HEK293 (cell line): Measurements from ENCODE around the gene CD48.
"Not testable (repeated sequence)": the region's sequence is repeated elsewhere in the genome, so short reads cannot be mapped to it uniquely, and the experiment has no call there.

Experiments
- CTCF ChIA-PET: fragments of 350-600 bp; formaldehyde crosslinking; extraction: SDS; loops from one replicate; lab custom pipeline; 2021; ENCODE audit warnings: antibody characterized with exemption; lab: Yijun Ruan, JAX
- POLR2A ChIA-PET: fragments of 300-600 bp; formaldehyde crosslinking; extraction: SDS; loops from one replicate; lab custom pipeline; 2020; ENCODE audit warnings: antibody characterized with exemption, inconsistent platforms; lab: Yijun Ruan, JAX
- H3K27ac ChIP-seq: fragments of 200-500 bp; sonication (Bioruptor generic); 2 replicates; pipeline ENCODE4 v1.5.1; 2014; ENCODE audit warnings: low read depth, low read length, control low read depth, inconsistent platforms; ENCODE audit errors: extremely low read depth
- H3K36me3 ChIP-seq, 2 experiments: fragments of 200-500 bp in 1 of 2; sonication (Bioruptor generic) in 1 of 2; 1 replicate in 1 of 2; 2 replicates in 1 of 2; pipeline ENCODE4 v1.5.1; 2014 to 2017; ENCODE audit warnings: inconsistent platforms in 2 of 2, low read length in 2 of 2; ENCODE audit not compliant: control insufficient read depth in 2 of 2, insufficient read depth in 1 of 2
- H3K4me1 ChIP-seq: fragments of 200-500 bp; sonication (Bioruptor generic); 2 replicates; pipeline ENCODE4 v1.5.1; 2014; ENCODE audit warnings: mild to moderate bottlenecking, low read length, inconsistent platforms; ENCODE audit not compliant: control insufficient read depth, insufficient read depth
- H3K4me3 ChIP-seq: 2 replicates; pipeline ENCODE4 v1.5.1; 2011; ENCODE audit warnings: low read depth, mild to moderate bottlenecking, control low read depth, low read length, moderate library complexity
- H3K9me3 ChIP-seq: fragments of 200-500 bp; sonication (Bioruptor generic); 2 replicates; pipeline ENCODE4 v1.5.1; 2014; ENCODE audit warnings: low read depth, low read length, inconsistent platforms; ENCODE audit not compliant: control insufficient read depth, insufficient read depth
- KLF10 ChIP-seq: fragments of 450-650 bp; IDR thresholded peaks from 2 replicates; pipeline ENCODE4 v1.5.1; 2018; ENCODE audit warnings: missing biosample characterization, mild to moderate bottlenecking, missing genetic modification characterization
- KLF16 ChIP-seq: fragments of 450-650 bp; formaldehyde crosslinking; IDR thresholded peaks from 2 replicates; pipeline ENCODE4 v1.5.1; 2017; ENCODE audit warnings: missing biosample characterization, missing genetic modification characterization
- ZBTB7A ChIP-seq: fragments of 450-650 bp; formaldehyde crosslinking; IDR thresholded peaks from 2 replicates; pipeline ENCODE4 v1.5.1; 2016; ENCODE audit warnings: low read depth, missing biosample characterization, missing genetic modification characterization
- ZNF146 ChIP-seq: fragments of 450-650 bp; formaldehyde crosslinking; IDR thresholded peaks from 2 replicates; pipeline ENCODE4 v1.5.1; 2016; ENCODE audit warnings: missing biosample characterization, missing genetic modification characterization
- ZNF155 ChIP-seq: fragments of 450-650 bp; formaldehyde crosslinking; IDR thresholded peaks from 2 replicates; pipeline ENCODE4 v1.5.1; 2016; ENCODE audit warnings: missing biosample characterization, missing genetic modification characterization
- ZNF223 ChIP-seq: fragments of 450-650 bp; formaldehyde crosslinking; IDR thresholded peaks from 2 replicates; pipeline ENCODE4 v1.5.1; 2016; ENCODE audit warnings: missing biosample characterization, missing genetic modification characterization
- ZNF24 ChIP-seq: fragments of 450-650 bp; formaldehyde crosslinking; IDR thresholded peaks from 2 replicates; pipeline ENCODE4 v1.5.1; 2016; ENCODE audit warnings: missing biosample characterization, missing genetic modification characterization
- ZNF248 ChIP-seq: fragments of 450-650 bp; formaldehyde crosslinking; IDR thresholded peaks from 2 replicates; pipeline ENCODE4 v1.5.1; 2017; ENCODE audit warnings: missing biosample characterization, missing genetic modification characterization
- ZNF473 ChIP-seq: fragments of 450-650 bp; formaldehyde crosslinking; IDR thresholded peaks from 2 replicates; pipeline ENCODE4 v1.5.1; 2017; ENCODE audit warnings: missing biosample characterization, missing genetic modification characterization
- ZNF48 ChIP-seq: fragments of 450-650 bp; formaldehyde crosslinking; IDR thresholded peaks from 2 replicates; pipeline ENCODE4 v1.5.1; 2016; ENCODE audit warnings: missing biosample characterization, missing genetic modification characterization
- ZNF549 ChIP-seq: fragments of 450-650 bp; IDR thresholded peaks from 2 replicates; pipeline ENCODE4 v1.5.1; 2018; ENCODE audit warnings: missing biosample characterization, missing genetic modification characterization, mild to moderate bottlenecking, inconsistent platforms, moderate library complexity
- ZNF623 ChIP-seq: fragments of 450-650 bp; formaldehyde crosslinking; IDR thresholded peaks from 2 replicates; pipeline ENCODE4 v1.5.1; 2016; ENCODE audit warnings: missing biosample characterization, missing genetic modification characterization
- ZNF658 ChIP-seq: fragments of 450-650 bp; formaldehyde crosslinking; IDR thresholded peaks from 2 replicates; pipeline ENCODE4; 2016; ENCODE audit warnings: missing biosample characterization, missing genetic modification characterization
- ZNF664 ChIP-seq: fragments of 450-650 bp; formaldehyde crosslinking; IDR thresholded peaks from 2 replicates; pipeline ENCODE4 v1.5.1; 2016; ENCODE audit warnings: missing biosample characterization, missing genetic modification characterization
- ZNF677 ChIP-seq: fragments of 450-650 bp; IDR thresholded peaks from 2 replicates; pipeline ENCODE4 v1.5.0; 2018; ENCODE audit warnings: missing biosample characterization, mild to moderate bottlenecking, missing genetic modification characterization, moderate library complexity
- ZNF747 ChIP-seq: fragments of 450-650 bp; formaldehyde crosslinking; IDR thresholded peaks from 2 replicates; pipeline ENCODE4 v1.5.1; 2016; ENCODE audit warnings: missing biosample characterization, missing genetic modification characterization
- ZNF830 ChIP-seq: fragments of 450-650 bp; IDR thresholded peaks from 2 replicates; pipeline ENCODE4 v1.5.0; 2018; ENCODE audit warnings: missing biosample characterization, missing genetic modification characterization, low read depth, mild to moderate bottlenecking, moderate library complexity
- TF ChIP-seq, protein P1 (sequence below): fragments of 450-650 bp; formaldehyde crosslinking; IDR thresholded peaks from 2 replicates; pipeline ENCODE4 v1.5.1; 2017; ENCODE audit warnings: missing biosample characterization, missing genetic modification characterization
- TF ChIP-seq, protein P2 (sequence below): fragments of 450-650 bp; formaldehyde crosslinking; IDR thresholded peaks from 2 replicates; pipeline ENCODE4 v1.5.1; 2016; ENCODE audit warnings: missing biosample characterization, missing genetic modification characterization, borderline replicate concordance
- TF ChIP-seq, protein P3 (sequence below): fragments of 450-650 bp; formaldehyde crosslinking; IDR thresholded peaks from 2 replicates; pipeline ENCODE4 v1.5.0; 2017; ENCODE audit warnings: missing biosample characterization, missing genetic modification characterization, borderline replicate concordance
- TF ChIP-seq, protein P4 (sequence below): fragments of 450-650 bp; formaldehyde crosslinking; IDR thresholded peaks from 2 replicates; pipeline ENCODE4 v1.5.1; 2017; ENCODE audit warnings: missing biosample characterization, missing genetic modification characterization
- TF ChIP-seq, protein P5 (sequence below): fragments of 450-650 bp; formaldehyde crosslinking; IDR thresholded peaks from 2 replicates; pipeline ENCODE4 v1.5.1; 2016; ENCODE audit warnings: missing biosample characterization, missing genetic modification characterization

The CD48 gene

DNA sequence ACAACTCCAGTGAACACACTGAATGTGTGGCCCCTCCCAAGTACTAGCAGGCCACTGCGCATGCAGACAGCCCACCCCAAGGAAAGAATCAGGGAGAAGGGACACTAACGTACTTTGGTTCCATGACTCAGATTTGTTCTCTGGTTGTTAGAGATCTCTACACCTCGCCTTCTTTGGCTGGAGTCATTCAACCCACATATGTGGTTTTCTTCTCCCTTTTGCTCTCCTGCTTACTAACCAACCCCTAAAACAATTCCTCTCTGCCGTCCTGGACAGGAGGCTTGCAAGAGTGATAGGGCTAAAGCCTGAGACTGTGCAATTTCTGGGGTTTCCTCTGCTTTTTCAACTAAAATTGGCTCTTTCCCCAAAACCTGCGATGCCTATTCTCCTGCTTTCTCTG is 5.7 kb upstream of the CD48 start:
- Histone ChIP-seq H3K4me1 (no peaks in the 10 kb centered on the region), H3K36me3 (no peaks in the 10 kb centered on the region), H3K9me3 (no peaks in the 10 kb centered on the region), H3K4me3 (no peak overlapping the region), H3K27ac (no peak overlapping the region)
- ChIA-PET POLR2A (no interaction called here), CTCF (no interaction called here)
- TF ChIP-seq ZNF24 (no peak), ZNF248 (tag by site-specific recombination) (no peak), ZBTB7A (no peak), ZNF48 (tag by site-specific recombination) (no peak), ZNF658 (tag by site-specific recombination) (no peak)
- TF ChIP-seq, protein P1, sequence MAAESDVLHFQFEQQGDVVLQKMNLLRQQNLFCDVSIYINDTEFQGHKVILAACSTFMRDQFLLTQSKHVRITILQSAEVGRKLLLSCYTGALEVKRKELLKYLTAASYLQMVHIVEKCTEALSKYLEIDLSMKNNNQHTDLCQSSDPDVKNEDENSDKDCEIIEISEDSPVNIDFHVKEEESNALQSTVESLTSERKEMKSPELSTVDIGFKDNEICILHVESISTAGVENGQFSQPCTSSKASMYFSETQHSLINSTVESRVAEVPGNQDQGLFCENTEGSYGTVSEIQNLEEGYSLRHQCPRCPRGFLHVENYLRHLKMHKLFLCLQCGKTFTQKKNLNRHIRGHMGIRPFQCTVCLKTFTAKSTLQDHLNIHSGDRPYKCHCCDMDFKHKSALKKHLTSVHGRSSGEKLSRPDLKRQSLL: no peak
- TF ChIP-seq, protein P2, sequence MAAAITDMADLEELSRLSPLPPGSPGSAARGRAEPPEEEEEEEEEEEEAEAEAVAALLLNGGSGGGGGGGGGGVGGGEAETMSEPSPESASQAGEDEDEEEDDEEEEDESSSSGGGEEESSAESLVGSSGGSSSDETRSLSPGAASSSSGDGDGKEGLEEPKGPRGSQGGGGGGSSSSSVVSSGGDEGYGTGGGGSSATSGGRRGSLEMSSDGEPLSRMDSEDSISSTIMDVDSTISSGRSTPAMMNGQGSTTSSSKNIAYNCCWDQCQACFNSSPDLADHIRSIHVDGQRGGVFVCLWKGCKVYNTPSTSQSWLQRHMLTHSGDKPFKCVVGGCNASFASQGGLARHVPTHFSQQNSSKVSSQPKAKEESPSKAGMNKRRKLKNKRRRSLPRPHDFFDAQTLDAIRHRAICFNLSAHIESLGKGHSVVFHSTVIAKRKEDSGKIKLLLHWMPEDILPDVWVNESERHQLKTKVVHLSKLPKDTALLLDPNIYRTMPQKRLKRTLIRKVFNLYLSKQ (tag by site-specific recombination): no peak
- TF ChIP-seq, protein P3, sequence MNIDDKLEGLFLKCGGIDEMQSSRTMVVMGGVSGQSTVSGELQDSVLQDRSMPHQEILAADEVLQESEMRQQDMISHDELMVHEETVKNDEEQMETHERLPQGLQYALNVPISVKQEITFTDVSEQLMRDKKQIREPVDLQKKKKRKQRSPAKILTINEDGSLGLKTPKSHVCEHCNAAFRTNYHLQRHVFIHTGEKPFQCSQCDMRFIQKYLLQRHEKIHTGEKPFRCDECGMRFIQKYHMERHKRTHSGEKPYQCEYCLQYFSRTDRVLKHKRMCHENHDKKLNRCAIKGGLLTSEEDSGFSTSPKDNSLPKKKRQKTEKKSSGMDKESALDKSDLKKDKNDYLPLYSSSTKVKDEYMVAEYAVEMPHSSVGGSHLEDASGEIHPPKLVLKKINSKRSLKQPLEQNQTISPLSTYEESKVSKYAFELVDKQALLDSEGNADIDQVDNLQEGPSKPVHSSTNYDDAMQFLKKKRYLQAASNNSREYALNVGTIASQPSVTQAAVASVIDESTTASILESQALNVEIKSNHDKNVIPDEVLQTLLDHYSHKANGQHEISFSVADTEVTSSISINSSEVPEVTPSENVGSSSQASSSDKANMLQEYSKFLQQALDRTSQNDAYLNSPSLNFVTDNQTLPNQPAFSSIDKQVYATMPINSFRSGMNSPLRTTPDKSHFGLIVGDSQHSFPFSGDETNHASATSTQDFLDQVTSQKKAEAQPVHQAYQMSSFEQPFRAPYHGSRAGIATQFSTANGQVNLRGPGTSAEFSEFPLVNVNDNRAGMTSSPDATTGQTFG (tag by site-specific recombination): no peak

DNA sequence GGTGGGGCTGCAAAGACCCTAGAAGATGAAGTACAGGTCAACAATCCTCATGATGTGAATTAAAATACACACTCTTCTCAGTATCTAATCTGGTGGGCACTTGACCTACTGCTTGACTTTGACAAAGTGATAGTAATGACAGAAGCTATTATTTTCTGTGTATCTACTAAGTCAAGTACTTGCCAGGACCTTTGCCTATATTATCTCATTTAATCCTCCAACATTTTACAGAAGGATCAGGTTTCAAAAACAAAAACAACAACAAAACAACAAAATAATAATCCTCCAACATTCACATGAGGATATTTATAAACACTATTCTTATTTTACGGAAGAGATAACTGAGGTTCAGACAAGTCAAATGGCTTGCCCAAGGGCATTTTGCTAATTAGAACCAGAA is 4.4 kb upstream of the CD48 start:
- Histone ChIP-seq H3K27ac (no peak overlapping the region), H3K9me3 (no peaks in the 10 kb centered on the region), H3K4me1 (no peaks in the 10 kb centered on the region), H3K36me3 (no peaks in the 10 kb centered on the region), H3K4me3 (no peak overlapping the region)
- ChIA-PET CTCF (interaction anchor here (1.1 to 1.8 kb wide), 4 partner anchors 11 to 236 kb away, joined by 3 to 7 read pairs (median 5); no protein-coding TSS in a partner anchor), POLR2A (no interaction called here)
- TF ChIP-seq KLF16 (tag by site-specific recombination) (no peak), ZNF664 (tag by site-specific recombination) (peak; percentile 76)
- TF ChIP-seq, protein P4, sequence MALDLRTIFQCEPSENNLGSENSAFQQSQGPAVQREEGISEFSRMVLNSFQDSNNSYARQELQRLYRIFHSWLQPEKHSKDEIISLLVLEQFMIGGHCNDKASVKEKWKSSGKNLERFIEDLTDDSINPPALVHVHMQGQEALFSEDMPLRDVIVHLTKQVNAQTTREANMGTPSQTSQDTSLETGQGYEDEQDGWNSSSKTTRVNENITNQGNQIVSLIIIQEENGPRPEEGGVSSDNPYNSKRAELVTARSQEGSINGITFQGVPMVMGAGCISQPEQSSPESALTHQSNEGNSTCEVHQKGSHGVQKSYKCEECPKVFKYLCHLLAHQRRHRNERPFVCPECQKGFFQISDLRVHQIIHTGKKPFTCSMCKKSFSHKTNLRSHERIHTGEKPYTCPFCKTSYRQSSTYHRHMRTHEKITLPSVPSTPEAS (tag by site-specific recombination): no peak

DNA sequence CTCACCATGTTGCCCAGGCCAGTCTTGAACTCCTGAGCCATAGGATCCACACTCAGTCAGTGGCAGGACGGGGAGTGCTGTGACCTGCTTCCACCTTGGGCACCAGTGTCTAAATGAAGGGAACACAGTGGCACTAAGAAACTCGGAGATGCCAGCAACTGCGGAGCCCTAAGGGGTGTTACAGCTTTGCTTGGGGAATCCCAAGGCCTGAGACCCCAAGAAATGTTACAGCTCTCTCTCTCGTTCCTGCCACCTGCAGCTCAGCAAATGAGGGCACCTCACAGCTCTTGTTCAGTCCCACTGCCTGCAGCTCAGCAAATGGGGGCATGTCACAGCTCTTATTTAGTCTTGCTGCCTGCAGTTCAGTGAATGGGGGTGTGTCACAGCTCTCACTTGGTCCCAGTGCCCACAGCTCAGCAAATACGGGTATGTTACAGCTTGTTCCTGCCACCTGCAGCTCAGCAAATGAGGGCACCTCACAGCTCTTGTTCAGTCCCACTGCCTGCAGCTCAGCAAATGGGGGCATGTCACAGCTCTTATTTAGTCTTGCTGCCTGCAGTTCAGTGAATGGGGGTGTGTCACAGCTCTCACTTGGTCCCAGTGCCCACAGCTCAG is 2.5 kb upstream of the CD48 start:
- CTCF ChIA-PET: interaction anchor here (1.8 kb wide), 1 partner anchor 32 kb away, joined by 6 read pairs; no protein-coding TSS in a partner anchor
- H3K4me3 ChIP-seq, H3K4me1 ChIP-seq, H3K36me3 ChIP-seq, H3K27ac ChIP-seq, POLR2A ChIA-PET, H3K9me3 ChIP-seq: not testable (repeated sequence)

DNA sequence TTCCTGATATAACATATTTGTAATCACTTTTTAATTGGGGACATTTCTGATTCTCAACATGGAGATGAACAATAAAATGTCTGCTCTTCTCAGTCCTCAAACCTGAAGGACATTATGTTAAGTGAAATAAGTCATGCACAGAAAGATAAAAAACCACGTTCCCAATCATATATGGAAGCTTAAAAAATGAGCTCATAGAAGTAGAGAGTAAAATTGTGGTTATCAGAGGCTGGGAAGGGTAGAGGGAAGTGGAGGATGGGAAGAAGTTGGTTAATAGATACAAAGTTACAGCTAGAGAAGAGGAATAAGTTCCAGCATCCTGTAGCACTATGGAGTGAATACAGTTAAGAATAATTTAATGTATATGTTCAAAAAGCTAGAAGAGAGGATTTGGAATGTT is 1.5 kb upstream of the CD48 start:
- Histone ChIP-seq H3K4me3 (no peak overlapping the region), H3K9me3 (no peaks in the 10 kb centered on the region), H3K27ac (no peak overlapping the region), H3K4me1 (no peaks in the 10 kb centered on the region), H3K36me3 (no peaks in the 10 kb centered on the region)
- ChIA-PET CTCF (interaction anchor here (1.3 to 1.4 kb wide), 2 partner anchors 32 to 67 kb away, joined by 3 to 7 read pairs; no protein-coding TSS in a partner anchor), POLR2A (no interaction called here)
- TF ChIP-seq ZNF473 (tag by site-specific recombination) (no peak), ZNF146 (no peak), ZNF747 (no peak), ZNF677 (tag by site-specific recombination) (no peak), ZNF830 (tag by site-specific recombination) (no peak), ZNF549 (no peak), ZNF155 (tag by site-specific recombination) (no peak), KLF10 (tag by site-specific recombination) (no peak), ZNF623 (tag by site-specific recombination) (no peak), ZNF223 (tag by site-specific recombination) (no peak)
- TF ChIP-seq, protein P5, sequence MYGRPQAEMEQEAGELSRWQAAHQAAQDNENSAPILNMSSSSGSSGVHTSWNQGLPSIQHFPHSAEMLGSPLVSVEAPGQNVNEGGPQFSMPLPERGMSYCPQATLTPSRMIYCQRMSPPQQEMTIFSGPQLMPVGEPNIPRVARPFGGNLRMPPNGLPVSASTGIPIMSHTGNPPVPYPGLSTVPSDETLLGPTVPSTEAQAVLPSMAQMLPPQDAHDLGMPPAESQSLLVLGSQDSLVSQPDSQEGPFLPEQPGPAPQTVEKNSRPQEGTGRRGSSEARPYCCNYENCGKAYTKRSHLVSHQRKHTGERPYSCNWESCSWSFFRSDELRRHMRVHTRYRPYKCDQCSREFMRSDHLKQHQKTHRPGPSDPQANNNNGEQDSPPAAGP (tag by site-specific recombination): no peak
